CD4-positive, alpha-beta T cell treated with Interleukin-4 for 1 hour (primary cell): Measurements from ENCODE around the gene CNOT10.
A peak's percentile ranks its signal among the peaks of the same experiment; 100 is the strongest.
"Not testable (repeated sequence)": the region's sequence is repeated elsewhere in the genome, so short reads cannot be mapped to it uniquely, and the experiment has no call there.

Source experiments
- DNase-seq, 2 donors: peaks; one replicate each; pipeline ENCODE4 v3.0.0-alpha.2; 2020 to 2022

CNOT10 gene, protein sequence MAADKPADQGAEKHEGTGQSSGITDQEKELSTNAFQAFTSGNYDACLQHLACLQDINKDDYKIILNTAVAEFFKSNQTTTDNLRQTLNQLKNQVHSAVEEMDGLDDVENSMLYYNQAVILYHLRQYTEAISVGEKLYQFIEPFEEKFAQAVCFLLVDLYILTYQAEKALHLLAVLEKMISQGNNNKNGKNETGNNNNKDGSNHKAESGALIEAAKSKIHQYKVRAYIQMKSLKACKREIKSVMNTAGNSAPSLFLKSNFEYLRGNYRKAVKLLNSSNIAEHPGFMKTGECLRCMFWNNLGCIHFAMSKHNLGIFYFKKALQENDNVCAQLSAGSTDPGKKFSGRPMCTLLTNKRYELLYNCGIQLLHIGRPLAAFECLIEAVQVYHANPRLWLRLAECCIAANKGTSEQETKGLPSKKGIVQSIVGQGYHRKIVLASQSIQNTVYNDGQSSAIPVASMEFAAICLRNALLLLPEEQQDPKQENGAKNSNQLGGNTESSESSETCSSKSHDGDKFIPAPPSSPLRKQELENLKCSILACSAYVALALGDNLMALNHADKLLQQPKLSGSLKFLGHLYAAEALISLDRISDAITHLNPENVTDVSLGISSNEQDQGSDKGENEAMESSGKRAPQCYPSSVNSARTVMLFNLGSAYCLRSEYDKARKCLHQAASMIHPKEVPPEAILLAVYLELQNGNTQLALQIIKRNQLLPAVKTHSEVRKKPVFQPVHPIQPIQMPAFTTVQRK

DNA sequence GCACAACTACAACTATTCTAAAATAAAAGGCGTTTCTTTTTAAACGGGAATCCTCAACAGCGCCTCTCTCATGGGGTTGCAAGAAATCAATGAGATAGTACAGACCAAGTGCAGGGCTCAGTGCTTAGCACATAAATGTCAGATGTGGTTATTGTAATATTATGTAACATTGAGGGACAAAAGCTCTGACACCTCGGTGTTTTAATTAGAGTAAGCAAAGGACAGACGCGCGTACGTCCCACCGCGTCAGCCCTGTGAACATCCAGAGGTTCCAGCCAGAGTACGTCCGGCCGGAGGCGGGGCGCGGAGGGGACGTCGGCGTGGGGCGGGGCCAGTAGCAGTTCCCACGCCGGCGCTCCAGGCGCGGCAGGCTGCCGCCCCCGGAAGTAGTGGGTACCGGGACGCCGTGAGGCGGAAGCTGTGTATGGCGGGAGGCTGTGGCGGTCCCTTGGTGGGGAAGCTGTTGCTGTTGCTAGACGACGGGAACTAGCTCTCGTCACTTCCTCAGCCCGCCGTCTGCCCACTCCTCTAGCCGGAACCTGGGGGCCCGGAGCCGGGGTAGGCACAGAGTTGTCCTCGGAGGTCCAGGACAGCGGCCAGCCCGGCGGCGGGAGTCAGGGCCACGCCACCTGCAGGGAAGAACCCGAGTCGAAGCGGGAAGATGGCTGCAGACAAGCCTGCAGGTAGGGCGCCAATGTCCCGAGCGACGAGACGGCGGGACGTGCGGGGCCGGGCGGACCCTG lies at the start of gene CNOT10:
CNOT10 (plus strand) TSS at position 389 of the 743 bp plus-strand sequence; CDS start at position 662, 273 bp downstream.
- peak; percentile 96 to 97 for DNase-seq

DNA sequence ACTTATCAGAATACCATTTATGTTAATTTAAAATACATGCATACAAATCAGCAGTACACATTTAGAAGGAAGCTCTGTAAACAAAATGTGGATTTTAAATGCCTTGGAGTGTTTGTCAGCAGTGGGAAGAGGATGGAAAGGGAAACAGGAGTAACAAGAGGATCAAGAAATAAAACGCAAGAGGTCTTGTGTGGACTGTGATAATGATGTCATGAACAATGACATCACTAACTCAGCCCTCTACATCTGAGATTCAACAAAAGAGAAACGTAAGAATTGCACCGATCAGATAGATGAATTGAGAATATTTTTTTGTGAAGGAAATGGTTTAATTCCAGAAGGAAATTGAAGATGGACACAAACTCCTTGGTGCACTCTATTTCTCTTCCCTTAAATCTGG lies 44.0 kb upstream of the CNOT10 start:
- DNase-seq = no peak

DNA sequence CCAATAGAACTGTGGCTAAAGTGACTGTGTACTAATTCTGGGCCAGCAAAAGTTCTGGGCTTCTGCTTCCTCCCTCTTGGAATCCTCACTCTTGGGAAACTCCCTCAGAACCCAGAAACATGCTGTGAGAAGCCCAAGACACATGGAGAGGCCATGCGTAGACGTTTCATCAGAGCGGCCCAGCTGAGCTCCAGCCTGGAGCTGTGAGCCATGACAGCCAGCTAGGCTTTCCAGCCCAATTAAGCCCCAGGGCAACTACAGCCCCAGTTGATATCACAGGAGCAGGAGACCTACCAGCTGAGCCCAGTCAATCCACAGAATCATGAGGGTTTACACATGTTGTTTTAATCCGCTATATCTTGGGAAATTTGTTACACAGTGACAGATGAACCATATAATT lies 43.6 kb upstream of the CNOT10 start:
- no peak for DNase-seq

DNA sequence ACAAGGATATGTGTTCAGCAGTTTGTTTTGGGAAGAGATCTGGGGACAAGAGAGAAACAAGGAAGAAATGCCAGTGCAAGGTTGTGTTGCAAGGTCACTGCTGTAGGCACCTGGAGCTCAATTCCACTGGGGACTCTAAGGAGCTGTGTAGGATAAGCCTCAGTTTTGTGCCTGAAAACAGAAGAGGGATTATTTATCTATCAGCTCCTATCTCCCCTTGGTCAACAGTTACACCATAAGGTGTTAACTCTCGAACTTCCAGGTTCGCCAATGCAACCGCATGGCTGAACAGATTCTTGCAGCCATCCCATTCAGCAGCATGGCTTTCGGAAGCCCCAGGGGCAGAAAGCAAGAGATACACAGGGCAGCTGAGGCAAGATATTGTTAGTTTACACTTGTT lies 41.6 kb upstream of the CNOT10 start:
- DNase-seq = no peak

DNA sequence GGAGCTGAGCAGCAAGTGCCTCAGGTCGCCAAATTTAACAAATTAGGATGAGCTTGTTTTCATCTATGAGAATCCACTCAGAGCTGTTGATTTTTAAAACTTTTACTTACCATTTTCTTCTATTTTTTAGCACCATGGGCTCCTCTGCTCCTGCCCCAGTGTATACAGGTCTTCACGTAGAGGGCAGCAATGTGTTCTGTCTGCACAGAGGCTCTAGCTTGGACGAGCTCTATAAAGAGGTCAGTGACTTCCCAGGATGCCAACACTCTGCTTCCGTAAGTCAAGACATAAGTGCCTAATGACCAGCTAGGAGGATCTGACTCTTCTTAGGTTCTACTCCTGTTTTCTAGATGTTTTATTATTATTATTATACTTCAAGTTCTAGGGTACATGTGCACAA lies 41.2 kb upstream of the CNOT10 start:
- DNase-seq = no peak

DNA sequence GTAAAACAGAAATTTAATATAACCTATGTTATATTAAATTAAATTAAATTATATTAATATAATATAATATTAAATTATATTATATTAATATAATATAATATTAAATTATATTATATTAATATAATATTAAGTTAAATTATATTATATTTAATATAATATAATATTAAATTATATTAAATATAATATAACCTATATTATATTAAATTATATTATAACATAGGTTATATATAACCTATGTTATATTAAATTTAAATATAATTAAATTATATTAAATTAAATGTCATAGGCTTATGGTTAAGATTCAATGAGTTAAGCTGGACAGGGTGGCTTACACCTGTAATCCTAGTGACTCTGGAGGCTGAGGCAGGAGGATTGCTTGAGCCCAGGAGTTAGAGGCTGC lies 40.6 kb upstream of the CNOT10 start:
- no peak for DNase-seq

DNA sequence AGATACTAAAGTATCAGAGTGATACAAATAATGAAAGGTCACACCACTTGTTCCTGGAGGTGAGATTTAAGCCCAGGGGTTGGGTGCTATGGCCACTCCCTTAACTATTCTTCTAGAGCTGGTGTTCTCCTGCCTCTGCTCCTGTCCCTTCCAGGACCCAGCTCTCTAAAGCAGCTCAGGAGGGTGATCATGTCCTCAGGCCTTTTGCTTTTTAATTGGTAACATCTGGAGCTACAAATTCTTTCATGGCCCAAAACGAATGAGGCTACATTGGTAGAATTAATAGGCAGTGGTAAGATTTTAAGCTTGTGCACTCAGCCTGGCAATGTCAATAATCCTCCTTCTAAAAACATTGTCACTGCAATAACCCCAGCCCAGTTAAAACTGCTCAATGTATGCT lies 38.2 kb upstream of the CNOT10 start:
- DNase-seq = no peak

DNA sequence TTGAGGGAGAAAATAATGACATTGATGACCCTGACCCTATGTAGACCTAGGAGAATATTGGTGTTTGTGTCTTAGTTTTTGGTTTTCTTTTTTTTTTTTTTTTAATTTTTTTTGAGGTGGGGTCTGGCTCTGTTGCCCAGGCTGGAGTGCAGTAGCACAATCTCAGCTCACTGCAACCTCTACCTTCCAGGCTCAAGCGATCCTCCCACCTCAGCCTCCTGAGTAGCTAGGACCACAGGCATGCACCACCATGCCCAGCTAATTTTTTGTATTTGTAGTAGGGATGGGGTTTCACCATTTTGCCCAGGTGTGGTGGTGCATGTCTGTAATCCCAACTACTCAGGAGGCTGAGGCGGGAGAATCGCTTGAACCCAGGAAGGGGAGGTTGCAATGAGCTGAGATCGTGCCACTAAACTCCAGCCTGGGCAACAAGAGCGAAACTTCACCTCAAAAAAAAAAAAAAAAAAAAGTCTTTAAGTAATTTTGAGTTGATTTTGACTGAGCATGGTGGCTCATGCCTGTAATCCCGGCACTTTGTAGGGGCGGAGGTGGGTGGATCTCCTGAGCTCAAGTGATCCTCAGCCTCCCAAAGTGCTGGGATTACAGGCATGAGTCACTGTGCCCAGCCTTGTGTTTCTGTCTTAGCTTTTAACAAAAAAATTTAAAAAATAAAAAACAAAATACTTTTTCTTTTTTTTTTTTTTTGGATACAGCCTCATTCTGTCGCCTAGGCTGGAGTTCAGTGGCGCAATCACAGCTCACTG lies 32.5 kb upstream of the CNOT10 start:
- DNase-seq = not testable (repeated sequence)

DNA sequence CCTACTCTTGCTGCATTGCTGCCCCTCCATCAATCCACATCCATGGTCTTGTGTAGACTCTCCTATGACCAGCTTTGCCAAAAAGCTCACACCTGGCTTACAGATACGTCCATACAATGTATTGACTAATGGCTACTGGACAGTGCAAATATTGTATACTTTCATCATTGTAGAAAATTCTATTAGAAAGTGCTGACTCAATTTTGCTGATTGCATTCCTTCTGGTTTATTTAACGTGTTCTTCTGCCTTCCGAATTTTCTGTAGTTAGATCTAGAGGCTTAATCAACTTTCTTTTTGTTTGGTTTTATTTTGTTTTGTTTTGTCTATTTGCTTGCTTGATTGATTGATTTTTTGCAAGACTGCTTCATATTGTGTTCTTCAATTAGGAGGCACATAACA lies 29.8 kb upstream of the CNOT10 start:
- no peak for DNase-seq

DNA sequence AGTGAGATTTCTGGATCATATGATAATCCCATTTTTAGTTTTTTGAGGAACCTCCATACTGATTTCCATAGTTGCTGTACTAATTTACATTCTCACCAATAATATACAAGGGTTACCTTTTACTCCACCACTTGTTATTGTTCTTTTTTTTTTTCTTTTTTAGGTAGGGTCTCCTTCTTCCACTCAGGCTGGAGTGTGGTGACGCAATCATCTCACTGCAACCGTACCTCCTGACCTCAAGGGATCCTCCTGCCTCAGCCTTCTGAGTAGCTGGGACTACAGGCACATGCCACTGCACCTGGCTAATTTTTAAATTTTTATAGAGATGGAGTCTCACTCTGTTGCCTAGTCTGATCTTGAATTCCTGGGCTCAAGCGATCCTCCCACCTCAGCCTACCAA lies 24.4 kb upstream of the CNOT10 start:
- no peak for DNase-seq

DNA sequence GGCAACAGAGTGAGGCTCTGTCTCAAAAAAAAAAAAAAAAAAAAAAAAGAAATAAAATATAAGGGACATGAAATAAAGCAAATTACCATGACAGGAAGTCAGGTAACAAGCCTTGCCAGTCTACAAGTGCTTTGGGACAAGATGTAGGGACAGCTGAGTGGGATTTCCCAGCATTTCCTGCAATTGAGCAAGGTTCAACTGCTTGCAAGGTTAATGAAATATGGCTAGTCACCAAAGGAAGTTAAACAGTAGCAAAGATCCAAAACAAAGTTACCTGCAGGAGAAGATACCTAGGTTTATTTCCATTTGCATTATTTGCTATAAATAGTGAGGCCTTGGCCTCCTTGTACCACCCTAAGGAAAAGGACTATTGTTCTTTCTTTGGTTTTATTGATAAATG lies 22.3 kb upstream of the CNOT10 start:
- DNase-seq = no peak

DNA sequence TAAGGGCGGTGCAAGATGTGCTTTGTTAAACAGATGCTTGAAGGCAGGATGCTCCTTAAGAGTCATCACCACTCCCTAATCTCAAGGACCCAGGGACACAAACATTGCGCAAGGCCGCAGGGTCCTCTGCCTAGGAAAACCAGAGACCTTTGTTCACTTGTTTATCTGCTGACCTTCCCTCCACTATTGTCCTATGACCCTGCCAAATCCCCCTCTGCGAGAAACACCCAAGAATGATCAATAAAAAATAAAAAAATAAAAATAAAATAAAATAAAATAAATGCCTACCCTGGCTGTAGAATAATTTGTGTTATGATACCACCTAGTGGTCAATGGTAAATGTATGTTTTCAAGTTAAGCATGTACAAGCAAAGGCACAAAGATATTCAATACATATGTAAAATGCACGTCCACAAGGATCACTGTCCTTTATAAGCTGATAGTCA lies 20.3 kb upstream of the CNOT10 start:
- DNase-seq = peak in 1 of 2 donors; percentile 59

DNA sequence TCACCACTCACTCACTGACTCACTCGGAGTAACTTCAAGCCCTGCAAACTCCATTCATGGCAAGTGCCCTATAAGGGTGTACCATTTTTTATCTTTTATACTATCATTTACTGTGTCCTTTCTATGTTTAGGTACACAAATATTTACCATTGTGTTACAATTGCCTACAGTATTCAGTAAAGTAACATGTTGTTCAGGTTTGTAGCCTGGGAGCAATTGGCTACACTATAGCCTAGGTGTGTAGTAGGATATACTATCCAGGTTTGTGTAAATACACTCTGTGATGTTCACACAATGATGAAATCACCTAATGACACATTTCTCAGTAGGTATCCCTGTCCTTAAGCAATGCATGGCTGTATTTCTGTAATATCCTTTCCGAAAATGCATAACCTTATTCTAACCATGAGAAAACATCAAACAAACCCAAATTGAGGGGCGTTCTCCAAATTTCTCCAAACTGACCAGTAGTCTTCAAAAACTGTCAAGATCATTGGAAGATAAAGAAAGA lies 17.9 kb upstream of the CNOT10 start:
- DNase-seq = no peak

DNA sequence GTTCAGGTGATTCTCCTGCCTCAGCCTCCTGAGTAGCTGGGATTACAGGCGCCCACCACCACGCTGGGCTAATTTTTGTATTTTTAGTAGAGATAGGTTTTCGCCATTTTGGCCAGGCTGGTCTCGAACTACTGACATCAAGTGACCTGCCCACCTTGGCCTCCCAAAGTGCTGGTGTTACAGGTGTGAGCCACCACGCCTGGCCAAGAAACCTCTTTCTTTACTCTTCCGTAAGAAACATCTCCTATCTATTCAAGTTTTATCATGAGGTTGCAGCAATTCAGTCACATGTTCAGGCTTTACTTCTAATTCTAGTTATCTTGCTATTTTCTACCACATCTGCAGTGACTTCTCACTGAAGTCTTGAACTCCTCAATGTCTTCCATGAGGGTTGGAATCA lies 15.8 kb upstream of the CNOT10 start:
- DNase-seq = not testable (repeated sequence)

DNA sequence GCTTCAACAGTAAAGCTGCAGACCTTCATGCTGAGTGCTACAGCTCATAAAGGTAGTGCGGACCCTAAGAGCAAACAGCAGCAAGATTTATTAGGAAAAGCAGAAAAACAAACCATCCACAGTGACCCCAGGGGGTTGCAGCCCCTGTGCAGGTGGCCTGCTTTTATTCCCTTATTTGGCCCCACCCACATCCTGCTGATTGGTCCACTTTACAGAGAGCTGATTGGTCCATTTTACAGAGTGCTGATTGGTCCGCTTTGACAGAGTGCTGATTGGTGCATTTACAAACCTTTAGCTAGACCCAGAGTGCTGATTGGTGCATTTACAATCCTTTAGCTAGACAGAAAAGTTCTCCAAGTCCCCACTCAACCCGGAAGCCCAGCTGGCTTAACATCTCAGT lies 11.3 kb upstream of the CNOT10 start:
- DNase-seq = not testable (repeated sequence)

DNA sequence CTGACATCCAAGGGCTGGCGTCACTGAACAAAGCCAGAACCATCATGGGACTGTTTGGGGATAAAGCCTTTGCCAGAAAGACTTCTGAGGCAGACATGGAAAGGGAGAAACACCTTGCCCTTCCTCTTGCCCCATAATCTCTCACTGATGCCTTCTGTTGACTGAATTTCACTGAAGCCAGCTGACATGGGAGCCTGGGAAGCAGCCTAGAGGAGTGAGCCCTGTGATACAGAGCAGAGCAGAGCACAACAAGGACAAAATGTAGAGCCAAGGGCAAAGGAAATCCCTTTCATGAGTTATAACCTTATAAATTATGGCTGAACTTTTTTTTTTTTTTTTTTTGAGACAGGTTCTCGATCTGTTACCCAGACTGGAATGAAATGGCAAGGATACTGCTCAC lies 9.8 kb upstream of the CNOT10 start:
- DNase-seq = no peak

DNA sequence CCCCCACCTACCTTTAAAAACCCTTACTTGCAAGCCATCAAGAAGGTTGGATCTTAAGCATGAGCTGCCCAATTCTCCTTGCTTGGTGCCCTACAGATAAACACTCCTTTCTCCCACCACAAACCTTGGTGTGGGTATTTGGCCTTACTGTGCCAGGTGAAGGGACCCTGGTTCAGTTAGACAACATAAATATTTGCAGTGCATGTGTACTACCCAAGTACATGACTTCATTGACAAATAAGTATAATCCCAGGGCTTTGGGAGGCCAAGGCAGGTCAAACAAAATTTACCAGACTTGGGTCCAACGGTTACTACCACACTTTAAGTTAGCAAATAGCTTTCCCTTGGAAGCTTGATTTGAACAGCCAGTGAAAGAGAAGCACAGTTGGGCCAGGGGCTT lies 9.3 kb upstream of the CNOT10 start:
- DNase-seq = no peak

DNA sequence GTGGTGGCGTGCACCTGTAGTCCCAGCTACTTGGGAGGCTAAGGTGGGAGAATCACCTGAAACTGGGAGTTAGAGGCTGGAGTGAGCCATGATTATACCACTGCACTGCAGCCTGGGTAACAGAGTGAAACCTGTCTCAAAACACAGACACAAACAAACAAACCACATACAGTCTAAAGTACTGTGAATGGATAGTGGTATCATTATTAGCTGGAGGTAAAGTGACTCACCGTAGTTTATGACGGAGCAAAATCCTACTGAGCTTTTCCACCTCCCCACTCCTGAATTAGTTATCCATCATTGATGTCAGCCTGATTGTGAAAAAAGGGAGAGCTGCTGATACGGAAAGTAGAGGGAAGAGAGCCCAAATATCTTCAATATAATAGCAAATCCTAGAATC lies 3.2 kb upstream of the CNOT10 start:
- no peak for DNase-seq

DNA sequence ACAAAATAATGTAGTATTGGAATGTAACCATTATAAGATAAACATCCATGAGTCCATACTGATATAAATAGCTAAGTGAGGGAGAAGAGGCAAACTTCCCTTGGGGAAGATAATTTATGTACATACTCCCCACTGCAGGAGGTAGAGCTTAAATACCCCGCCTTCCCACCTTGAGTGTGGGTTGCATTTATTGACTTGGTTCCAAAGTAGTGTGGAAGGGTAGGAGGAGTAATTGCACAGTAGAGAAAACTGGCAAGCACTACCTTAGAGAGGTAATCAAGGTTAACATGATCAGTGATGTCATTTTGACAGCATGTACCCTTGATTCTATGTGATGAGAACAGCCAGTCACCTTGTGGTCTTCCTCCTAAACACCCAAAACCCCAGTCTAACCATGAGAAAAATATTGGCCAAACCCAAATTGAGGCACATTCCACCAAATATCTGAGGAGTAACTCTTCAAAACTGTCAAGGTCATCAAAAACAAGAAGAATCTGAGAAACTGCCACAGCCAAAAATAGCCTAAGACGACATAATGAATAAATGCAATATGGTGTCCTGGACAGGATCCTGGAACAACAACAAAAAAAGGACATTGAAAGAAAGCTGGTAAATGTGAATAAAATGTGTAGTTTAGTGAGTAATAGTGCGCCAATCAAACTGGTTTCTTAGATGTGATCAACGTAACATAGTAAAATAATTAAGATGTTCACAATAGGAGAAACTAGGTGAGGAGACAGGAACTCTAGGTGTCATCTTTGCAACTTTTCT lies 774 bp upstream of the CNOT10 start:
- peak in 1 of 2 donors; percentile 34 for DNase-seq

DNA sequence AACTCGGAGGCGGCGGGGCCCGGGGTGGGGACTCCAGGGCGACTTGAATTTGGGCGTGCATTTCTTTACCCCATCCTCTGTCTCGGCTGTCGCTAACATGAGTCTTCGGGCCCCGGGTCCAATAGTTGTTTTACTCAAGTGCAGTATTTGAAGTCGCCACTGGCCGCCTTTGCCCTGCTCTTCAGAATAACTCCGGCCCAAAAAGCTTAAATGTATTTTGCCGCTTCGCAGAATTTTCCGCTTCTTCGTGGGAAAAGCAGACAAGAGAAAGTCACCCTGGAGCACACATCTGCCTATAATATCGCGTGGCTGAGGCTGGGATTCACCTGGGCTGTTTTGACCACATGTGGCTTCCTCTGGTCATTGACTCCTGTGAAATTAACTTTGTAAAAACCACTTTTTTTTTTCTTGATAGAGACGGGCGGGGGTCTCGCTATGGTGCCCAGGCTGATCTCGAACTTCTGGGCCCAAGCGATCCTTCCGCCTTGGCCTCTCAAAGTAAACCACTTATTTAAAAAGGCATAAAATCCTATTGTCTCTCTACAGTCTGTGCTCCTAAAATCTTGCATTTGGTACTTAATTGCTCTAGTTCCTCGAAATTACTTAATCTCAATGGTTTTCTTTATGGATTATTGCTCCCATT lies 676 bp downstream of the CNOT10 start:
- no peak for DNase-seq

DNA sequence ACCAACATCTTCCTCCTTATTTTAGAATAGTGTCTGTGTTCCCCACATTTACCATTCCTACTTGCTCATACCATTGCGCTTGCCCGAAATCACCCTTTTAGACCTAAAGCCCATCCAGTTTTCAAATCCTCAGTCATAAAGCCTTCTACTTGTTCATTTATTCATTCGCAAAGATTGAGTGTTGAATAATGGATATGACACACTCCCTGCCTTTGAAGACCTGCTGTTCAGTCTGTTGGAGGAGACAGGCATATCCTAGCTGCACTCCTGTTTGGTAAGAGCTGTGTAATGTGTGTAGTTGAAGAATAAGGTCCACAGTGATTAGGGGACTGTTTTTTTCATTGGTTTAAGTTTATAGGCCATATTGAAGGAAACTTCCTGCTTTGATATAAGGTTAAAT lies 1.7 kb downstream of the CNOT10 start:
- DNase-seq = no peak
